GM13977 (cell line): ENCODE measurements around the gene NCOA7.

ENCODE experiments used
- DNase-seq: peaks from one replicate; pipeline ENCODE4 v3.0.0; 2012; ENCODE audit warnings: low spot score
- CTCF ChIP-seq: IDR thresholded peaks from 2 replicates; pipeline ENCODE4 v1.5.1; 2012; ENCODE audit warnings: mild to moderate bottlenecking, control low read depth; ENCODE audit not compliant: insufficient read depth; ENCODE audit errors: extremely low read depth, missing control alignments
- in situ Hi-C: fragments of 300-500 bp; cut with MboI; formaldehyde crosslinking; loops from one replicate; pipeline ENCODE4 v1.12.0; 2022; ENCODE audit warnings: low sequenced_read_pairs, low pct_unique_long_range_greater_than_20kb, mixed read lengths, inconsistent platforms; ENCODE audit not compliant: unreplicated experiment

NCOA7 gene

GRCh38 chr6:125818225-125818657, 27.5 kb downstream of the NCOA7 start:
- no peak for TF ChIP-seq CTCF
- in situ Hi-C loops: no loop called here
- DNase-seq: no peak

GRCh38 chr6:125818772-125819260, 28.1 kb downstream of the NCOA7 start:
- in situ Hi-C loops: no loop called here
- no peak for TF ChIP-seq CTCF
- no peak for DNase-seq

- in situ Hi-C loops: no loop called here
- DNase-seq: no peak
- no peak for TF ChIP-seq CTCF
Observed at GRCh38 chr6:125819535-125820326, 29.0 kb downstream of the NCOA7 start.

- in situ Hi-C loops: no loop called here
- DNase-seq: no peak
- TF ChIP-seq CTCF: no peak
Observed at GRCh38 chr6:125821825-125822281, 31.1 kb downstream of the NCOA7 start.

- no peak for DNase-seq
- TF ChIP-seq CTCF: no peak
- in situ Hi-C loops: no loop called here
Observed at GRCh38 chr6:125823180-125823579, 32.4 kb downstream of the NCOA7 start.

- in situ Hi-C loops: no loop called here
- TF ChIP-seq CTCF: no peak
- no peak for DNase-seq
Observed at GRCh38 chr6:125824946-125825771, 34.4 kb downstream of the NCOA7 start.
